ENCODE results near the gene MYH7B.

- TF ChIP-seq, protein P1, sequence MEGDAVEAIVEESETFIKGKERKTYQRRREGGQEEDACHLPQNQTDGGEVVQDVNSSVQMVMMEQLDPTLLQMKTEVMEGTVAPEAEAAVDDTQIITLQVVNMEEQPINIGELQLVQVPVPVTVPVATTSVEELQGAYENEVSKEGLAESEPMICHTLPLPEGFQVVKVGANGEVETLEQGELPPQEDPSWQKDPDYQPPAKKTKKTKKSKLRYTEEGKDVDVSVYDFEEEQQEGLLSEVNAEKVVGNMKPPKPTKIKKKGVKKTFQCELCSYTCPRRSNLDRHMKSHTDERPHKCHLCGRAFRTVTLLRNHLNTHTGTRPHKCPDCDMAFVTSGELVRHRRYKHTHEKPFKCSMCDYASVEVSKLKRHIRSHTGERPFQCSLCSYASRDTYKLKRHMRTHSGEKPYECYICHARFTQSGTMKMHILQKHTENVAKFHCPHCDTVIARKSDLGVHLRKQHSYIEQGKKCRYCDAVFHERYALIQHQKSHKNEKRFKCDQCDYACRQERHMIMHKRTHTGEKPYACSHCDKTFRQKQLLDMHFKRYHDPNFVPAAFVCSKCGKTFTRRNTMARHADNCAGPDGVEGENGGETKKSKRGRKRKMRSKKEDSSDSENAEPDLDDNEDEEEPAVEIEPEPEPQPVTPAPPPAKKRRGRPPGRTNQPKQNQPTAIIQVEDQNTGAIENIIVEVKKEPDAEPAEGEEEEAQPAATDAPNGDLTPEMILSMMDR (IDR thresholded peaks at IDR 0.05): peak in 5 of 6 experiments; percentile 39 to 72 (median 64)
- peak; percentile 75 to 87 for TF ChIP-seq POLR2A (IDR thresholded peaks at IDR 0.05)
Observed at GRCh38 chr20:34955231-34956040, at the start of gene MYH7B, which contains the start of gene GSS.
